GM18517 (cell line): ENCODE measurements around the gene AMIGO3.
"Not testable (repeated sequence)": the region's sequence is repeated elsewhere in the genome, so short reads cannot be mapped to it uniquely, and the experiment has no call there.

ENCODE experiments used
- ATAC-seq: cut with Tn5 transposase; IDR thresholded peaks from one replicate; pipeline ENCODE4 v1.9.1; 2021; ENCODE audit warnings: mild to moderate bottlenecking, moderate library complexity; ENCODE audit not compliant: unreplicated experiment

The AMIGO3 gene

DNA sequence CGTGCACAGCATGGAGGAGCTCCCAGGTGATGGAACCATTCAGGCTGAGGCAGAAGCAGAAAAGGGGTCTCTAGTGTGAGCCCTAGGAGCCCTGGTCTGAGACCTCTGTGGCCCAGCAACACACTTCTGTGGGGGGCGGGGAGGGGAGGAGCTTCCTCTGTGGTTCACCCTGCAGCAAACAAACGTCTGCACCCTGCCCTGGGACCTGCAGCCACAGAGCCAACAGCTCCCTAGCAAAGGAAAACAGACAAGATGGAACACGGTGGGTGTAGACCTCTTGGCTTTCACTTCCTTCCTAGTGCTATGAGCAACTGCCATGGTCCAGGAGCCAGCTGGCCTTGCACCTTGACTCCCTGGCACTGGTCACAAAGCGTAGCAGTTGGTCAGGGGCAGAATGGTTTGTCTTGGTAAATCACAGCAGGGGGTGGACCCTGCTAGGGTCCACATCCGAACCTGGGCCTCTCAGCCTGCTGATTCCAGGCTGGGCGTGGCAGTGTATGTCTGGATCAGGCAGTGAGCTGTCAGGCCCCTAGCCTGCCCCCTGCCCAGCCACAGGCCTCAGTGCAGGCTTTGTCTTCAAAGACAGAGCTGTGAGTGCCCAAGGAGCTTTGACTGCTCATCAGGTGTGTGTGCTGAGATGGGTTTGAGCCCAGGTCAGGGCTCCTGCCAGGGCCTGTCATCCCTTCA is 6.7 kb downstream of the AMIGO3 start:
- ATAC-seq: no peak

DNA sequence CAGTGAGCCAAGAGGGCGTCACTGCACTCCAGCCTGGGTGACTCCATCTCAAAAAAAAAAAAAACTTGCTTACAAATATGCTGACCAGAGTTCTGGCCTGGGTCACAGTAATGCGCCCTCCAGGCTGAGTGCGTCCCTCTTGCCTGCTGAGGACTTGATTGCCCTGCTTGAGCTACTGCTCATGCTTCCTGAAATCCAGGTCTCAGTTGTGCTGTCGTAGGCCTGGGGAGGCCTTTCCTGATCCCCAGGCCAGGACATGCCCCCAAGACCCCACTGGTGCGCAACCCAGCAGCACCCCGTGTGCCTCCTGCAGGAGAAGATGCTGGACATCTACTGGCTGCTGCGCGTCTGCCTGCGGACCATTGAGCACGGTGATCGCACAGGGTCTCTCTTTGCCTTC is 7.3 kb downstream of the AMIGO3 start:
- no peak for ATAC-seq

DNA sequence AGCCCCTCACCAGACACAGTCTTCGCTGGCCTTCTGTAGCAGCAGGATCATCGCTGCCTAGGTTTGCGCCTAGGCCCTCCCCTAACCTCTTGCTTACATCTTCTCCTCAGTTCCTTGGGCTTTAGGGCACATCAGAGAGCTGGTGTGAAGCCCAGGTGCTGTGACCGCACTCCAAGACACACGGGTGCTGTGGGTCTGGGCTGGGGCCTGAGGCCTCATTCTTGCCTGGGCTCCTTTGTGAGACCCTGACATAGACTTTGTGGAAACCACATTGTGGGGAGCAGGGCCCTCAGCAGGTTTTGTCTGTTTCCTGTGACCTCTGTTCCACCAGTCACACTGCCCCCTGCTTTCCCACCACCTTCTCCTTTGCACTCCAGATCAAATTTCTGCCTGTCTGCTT is 8.0 kb downstream of the AMIGO3 start:
- no peak for ATAC-seq

DNA sequence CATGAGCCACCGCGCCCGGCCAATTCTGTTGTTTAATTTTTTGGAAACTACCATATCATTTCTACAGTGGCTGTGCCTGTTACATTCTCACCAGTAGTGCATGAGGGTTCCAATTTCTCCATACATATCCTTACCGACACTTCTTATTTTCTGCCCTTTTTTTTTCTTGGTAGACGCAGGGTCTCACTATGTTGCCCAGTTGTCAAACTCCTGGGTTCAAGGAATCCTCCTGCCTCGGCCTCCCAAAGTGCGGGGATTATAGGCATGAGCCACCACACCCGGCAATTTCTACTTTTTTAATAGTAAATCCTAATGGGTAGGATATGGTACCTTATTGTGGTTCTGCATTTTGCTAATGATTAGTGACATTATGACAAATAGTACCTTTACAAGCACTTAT is 9.6 kb downstream of the AMIGO3 start:
- no peak for ATAC-seq

DNA sequence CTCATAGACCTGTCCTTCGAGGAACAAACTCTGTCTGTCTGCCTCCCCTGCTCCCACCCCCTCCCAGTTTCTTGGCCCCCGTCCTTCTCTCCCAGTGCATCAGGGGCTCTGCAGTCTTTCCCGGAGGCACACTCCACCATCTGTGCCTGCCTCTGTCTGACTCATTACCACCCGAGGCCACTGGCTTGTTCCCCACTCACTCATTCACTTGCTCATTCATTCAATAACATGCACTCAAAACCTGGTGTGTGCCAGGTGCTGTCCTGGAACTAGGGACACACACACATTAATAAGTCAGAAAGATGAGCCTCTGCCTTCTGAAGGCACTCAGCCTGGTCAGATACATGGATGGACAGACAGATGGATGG is 12.4 kb downstream of the AMIGO3 start:
- no peak for ATAC-seq

DNA sequence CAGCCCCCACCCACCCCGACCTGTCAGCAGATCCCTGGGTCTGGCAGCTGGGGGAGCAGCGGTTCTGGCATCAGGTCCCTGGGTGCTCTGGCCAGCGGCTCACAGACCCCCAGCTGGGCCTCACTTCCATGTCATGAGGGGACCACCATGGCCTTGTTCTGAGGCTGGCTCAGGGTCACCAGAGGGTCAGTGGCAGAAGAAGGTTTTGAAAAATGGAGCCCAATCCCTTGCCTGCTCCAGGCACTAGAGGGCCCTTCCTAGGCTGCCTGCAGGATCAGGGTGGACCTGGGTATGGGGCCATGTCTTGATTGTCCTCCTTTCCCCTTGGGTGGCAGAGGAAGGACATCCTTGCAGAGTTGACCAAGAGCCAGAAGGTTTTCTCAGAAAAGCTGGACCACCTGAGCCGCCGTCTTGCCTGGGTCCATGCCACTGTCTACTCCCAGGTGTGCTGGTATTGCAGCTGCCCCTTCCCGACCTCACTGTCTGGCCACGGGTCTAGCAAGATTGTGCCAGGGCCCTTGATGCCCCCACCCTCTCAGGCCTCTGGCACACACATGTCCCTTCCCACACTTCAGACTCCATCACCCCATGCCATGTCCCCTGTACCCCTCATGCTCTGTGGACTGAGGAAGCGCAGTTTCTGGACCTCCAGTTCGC is 12.9 kb downstream of the AMIGO3 start:
- no peak for ATAC-seq

DNA sequence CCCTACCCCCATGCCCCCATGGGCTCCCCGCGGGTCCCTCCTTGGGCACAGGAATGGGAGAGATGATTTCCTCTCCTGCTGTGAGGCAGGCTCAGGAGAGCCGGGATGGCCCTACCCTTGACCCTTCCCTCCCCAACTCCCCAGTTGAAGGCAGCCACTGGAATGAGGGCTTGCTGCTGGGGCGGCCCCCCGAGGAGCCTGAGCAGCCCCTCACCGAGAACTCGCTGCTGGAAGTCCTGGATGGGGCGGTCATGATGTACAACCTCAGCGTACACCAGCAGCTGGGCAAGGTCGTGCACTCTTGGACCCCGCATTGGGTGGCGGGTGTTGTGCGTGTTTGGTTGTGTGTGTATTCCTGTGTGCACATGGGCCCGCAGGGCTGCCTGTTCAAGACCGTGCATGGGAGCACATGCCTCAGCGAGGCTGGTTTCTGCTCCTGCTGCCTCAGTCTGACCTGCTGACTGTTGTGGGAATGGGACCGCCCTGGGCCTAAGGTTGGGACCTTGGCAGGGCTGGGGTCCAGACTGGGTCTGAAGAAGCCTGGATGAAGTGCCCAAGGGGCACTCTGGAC is 14.0 kb downstream of the AMIGO3 start:
- ATAC-seq: no peak

DNA sequence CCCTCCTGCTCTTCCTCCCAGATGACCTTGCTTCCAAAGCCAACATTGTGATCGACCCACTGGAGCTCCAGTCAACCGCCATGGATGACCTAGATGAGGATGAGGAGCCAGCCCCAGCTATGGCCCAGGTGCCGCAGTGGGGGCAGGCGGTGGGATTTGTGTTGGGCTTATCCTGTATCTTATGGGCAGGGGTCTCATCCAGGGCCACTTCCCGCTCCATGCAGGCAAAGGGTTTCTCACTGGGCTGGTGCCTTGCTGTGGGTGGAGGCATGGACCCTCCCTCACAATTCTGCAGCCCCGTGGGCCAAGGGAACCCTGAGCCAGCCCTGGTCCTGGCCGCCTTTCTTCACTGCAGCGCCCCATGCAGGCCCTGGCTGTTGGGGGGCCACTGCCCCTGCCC is 14.9 kb downstream of the AMIGO3 start:
- no peak for ATAC-seq

DNA sequence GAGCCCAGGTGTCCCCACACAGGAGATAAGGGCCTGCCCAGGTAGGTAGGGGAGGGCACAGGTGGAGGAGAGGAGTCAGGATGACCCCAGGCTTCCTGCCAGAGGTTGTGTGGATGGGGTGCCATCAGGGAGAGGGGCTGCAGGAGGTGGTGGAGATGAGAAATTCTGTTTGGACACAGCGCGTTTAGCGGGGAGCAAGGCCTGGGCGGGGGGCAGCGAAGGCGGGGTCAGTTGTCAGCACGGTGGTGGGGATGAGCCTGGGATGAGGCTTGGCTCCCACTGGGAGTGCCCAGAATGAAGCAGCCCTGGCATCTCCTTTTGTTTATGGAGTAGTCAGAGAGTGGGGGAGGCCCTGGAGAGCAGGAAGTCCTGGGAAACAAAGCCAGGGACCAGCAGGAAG is 15.5 kb downstream of the AMIGO3 start:
- no peak for ATAC-seq

DNA sequence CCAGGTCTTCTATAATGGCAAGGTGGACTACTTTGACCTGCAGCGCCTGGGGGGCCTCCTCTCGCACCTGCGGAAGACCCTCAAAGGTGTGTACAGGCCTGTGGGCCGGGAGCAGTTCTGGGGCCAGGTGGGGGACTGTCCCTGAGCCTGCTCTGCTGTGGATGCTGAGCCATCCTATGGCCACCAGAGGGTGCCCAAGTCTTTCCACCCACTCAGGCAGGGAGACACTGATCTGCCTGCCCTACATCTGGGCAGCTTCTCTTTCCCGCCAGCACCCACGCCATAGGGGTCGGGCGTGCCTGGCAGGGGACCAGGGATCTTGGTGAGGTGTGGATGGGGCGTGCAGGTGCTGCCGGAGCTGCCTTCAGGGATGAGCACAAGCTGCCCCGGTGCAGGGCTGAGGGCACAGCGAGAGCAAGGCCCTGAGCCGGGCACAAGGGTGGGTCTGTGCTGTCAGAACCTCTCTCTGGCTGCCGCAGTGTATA is 16.0 kb downstream of the AMIGO3 start:
- ATAC-seq: no peak

DNA sequence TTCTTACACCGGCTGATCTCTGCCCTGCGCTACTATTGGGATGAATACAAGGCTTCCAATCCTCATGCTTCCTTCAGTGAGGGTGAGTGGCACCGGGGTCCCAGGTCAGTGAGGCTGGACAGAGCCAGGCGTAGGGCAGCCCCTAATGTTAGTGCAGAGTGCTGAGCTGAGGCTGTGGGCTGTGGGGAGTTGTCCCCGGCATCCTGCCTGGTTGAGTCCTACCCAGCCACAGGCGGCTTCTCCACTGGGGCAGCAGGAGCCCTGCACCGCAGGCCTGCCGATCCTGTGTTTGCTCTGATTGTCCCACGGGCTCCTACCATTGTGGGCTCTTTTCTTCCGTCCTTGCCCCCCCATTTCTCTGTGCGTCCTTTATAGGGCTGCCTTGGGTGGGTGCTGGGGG is 16.8 kb downstream of the AMIGO3 start:
- ATAC-seq: no peak

DNA sequence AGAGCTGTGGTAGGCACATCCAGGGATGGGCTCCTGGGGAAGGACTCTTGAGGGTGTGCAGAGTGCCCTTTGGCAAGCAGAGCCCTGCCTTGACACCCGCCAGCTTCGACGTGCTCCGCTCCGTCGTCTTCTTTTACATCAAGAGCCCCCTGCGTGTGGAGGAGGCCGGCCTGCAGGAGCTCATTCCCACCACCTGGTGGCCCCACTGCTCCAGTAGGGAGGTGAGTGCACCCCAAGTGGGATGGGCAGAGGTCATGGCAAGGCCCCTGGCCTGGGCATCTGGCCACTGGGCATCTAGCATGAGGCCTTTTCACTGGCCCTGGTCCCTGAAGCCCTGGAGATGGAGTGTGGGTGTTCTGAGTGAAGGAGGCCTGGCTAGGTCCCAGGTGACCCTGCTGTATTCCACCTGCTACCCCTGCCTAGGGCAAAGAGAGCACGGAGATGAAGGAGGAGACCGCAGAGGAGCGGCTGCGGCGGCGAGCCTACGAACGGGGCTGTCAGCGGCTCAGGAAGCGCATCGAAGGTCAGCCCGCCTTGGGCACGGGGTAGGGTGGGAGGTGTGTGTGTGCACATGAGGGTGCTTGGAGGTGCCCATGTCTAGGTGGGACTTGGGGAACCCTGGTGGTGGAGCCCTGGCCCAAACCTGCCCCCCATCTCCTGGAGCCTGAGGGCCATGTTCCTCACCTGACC is 18.0 kb downstream of the AMIGO3 start:
- no peak for ATAC-seq

DNA sequence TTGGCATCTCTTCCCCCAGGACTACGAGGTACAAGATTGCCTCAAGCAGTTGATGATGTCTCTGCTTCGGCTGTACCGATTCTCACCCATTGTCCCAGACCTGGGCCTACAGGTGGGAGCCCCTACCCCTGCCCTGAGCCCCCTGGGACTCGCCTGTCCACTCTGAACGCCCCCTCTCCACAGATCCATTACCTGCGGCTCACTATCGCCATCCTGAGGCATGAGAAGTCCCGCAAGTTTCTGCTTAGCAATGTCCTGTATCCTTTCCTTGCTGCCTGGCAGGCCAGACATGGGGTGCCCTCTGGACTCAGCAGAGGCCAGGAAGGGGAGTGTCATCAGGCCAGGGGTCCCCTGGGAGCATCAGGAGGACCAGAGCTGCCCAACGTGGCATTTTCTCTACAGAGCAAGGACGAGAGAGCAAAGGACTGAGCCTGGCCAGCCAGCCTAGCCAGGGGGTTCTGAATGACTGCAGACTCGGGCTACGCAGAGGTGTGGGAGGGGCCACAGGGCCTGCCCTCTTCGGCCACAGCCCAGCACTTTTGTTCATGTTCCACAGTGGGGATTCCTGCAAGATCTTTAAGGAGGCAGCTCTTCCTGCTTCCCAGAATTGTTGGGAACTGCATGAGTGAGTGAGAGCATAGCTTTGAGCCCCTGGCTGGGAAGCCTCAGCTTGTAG is 18.9 kb downstream of the AMIGO3 start:
- no peak for ATAC-seq

DNA sequence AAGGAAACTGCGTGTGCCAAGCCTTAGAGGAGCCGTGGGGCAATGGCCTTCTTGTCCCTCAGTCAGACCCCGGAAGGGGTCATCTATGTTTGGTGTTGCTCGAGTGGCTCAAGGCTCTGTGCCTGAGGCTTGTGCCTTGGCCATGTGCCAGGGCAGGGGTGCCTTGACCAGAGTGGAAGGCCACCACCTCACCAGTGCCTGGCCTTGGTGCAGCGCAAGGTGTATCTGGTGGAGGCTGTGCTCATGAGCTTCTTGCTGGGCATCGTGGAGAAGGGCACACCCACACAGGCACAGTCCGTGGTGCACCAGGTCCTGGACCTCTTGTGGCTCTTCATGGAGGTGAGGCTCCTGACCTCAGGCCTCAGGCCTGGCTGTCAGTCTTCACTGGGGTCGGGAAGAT is 19.5 kb downstream of the AMIGO3 start:
- no peak for ATAC-seq

DNA sequence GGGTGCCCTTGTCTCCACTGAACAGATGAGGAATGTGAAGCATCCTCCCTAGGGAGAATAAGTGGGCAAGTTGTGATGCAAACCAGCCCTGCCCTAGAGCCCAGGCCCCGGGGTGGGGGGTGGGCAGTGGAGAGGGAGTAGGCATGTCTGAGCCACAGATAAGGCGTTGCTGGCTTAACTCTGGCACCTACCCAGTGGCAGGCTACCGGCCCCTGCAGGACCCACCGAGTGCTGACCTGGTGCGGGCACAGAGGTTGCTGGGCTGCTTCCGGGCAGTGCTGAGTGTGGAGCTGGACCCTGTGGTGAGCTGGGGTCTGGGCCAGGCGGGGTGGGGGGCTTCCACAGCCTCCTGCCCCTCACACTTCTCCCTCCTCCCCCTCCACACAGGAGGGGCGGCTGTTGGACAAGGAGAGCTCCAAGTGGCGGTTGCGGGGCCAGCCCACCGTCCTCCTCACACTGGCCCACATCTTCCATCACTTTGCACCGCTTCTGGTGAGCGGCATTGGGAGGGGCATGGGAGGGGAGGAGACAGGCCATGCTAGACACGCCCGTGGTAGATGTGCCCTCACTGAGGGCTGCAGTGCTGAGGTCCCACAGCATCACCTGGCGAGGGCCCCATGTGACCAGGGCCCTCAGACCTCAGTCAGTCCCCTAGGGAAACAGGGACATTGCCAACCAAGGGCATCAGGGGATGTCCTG is 20.1 kb downstream of the AMIGO3 start:
- ATAC-seq: no peak

DNA sequence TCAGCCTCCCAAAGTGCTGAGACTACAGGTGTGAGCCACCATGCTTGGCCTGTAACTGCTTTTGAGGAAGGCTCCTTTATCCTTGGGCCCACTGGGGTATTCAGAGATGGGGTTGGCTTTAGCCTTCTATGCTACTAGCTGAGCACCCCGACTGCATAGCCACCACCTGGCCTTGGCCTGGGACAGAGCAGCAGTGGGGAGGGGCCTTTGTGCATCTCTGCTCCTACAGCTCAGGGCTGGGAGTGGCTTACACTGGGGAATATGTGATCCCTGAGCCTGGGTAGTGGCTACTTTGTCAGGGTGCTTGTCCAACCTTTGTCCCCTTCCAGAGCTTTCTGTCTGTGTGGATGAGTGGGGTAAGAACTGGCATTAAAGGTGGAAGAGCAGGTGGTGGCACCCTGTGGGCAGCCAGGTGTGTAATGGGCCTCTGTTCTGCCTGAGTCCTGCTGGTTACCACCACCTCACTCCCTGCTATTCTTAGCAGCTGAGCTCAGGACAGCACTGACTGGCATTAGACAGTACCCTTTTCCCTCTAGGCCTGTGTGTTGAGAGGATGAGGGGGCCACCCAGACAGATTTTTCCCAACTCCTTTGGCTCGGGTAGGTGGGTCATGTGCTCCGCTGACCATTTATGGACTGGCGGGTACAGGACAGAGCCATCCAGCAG is 24.0 kb downstream of the AMIGO3 start:
- not testable (repeated sequence) for ATAC-seq

DNA sequence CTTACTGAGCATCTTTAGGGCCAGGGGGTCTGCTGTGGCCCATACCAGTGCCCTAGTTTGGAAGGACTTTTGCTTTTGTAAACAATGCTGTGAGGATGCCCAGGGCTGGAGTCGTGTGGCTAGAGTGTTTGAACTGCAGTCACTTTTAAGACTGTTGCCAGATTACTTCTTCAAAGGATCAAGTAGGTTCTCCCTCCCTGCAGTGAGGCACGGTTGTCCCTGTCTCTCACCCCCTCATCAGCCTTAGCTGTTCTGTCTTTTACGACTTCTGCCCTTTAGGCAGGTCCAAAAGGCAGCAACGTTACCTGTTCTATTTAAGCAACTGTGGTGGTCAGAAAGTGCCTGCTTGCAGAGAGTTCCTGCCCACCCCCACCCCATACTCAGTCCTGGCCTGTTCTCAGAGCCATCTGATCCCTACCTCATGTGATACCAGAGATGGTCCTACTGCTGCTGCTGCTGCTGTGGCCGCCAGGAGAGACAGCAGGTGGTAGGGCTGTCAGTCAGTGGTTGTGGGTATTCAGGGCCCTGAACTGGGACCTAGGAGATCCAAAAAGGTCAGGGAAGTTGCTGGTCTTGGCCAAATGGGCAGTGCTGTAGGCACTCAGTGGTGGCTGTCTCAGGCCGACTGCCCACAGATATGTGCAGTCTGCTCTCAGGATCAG is 24.9 kb downstream of the AMIGO3 start:
- ATAC-seq: not testable (repeated sequence)

DNA sequence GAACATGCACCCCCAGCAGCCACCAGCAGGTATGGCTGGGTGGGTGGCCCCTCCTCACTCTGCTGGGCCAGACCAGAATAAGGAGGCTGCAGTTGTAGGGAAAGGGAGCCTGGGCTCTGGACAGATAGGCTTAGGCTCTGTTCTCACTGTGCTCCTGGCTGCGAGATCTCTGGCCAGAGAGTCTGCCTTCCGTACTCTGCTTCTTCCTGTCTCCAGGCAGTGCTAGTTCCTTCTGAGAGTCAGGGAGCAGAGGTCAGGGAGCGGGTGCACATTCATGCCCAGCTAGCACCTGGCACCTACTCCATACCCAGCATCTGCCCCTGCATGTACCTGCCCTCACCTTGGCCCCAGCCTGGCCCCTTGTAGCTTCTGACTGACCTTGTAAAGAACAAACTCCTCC is 28.0 kb downstream of the AMIGO3 start:
- ATAC-seq: not testable (repeated sequence)

DNA sequence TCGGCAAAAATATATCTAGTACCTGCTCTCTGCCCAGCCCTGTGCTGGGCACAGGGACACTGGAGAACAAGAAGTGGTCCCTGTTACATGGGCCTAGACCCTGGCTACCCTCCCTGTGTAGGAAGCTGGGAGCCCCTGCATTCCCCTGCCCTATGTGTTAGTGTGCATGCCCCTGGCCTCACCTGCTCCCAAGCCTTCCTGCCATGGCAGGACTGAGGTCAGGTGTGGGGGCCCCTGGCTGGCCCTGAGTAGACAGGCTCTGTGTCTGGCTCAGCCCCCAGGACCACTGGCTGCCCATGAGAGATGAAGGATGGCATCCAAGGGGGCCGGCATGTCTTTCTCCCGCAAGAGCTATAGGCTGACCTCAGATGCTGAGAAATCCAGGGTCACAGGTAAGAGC is 28.6 kb downstream of the AMIGO3 start:
- ATAC-seq: not testable (repeated sequence)
